Mesenchymal stem cell (in vitro differentiated cells and primary cell): ENCODE measurements around the gene KCNS1.
A peak's percentile ranks its signal among the peaks of the same experiment; 100 is the strongest.

ENCODE experiments used
- DNase-seq: peaks from one replicate; pipeline ENCODE4 v3.0.0-alpha.2; 2013
- H2AFZ ChIP-seq: one replicate; pipeline ENCODE4 v1.6.1; 2013; ENCODE audit warnings: low read depth, mild to moderate bottlenecking, control low read depth, inconsistent platforms, low read length, moderate library complexity
- H2AK5ac ChIP-seq: 2 replicates; pipeline ENCODE4 v1.6.1; 2013; ENCODE audit warnings: low read length, moderate library complexity, mild to moderate bottlenecking, inconsistent platforms; ENCODE audit not compliant: severe bottlenecking
- H2BK120ac ChIP-seq: one replicate; pipeline ENCODE4 v1.6.1; 2013; ENCODE audit warnings: low read depth, mild to moderate bottlenecking, inconsistent platforms, low read length, moderate library complexity
- H2BK12ac ChIP-seq, 2 experiments: one replicate each; pipeline ENCODE4 v1.6.1; 2013; ENCODE audit warnings: inconsistent platforms in 2 of 2, low read length in 2 of 2, mild to moderate bottlenecking in 2 of 2, moderate library complexity in 2 of 2, control low read depth in 1 of 2
- H2BK15ac ChIP-seq: one replicate; pipeline ENCODE4 v1.6.1; 2013; ENCODE audit warnings: mild to moderate bottlenecking, low read depth, inconsistent platforms; ENCODE audit not compliant: poor library complexity, severe bottlenecking
- H2BK5ac ChIP-seq: 2 replicates; pipeline ENCODE4 v1.6.1; 2013; ENCODE audit warnings: low read depth, mild to moderate bottlenecking, low read length, control low read depth, inconsistent platforms; ENCODE audit not compliant: poor library complexity, severe bottlenecking
- H3K14ac ChIP-seq, 2 experiments: one replicate each; pipeline ENCODE4 v1.6.1; 2013; ENCODE audit warnings: inconsistent platforms in 2 of 2, low read length in 2 of 2, control low read depth in 1 of 2, mild to moderate bottlenecking in 1 of 2, moderate library complexity in 1 of 2
- H3K18ac ChIP-seq, 2 experiments: one replicate each; pipeline ENCODE4 v1.6.1; 2013; ENCODE audit warnings: inconsistent platforms in 2 of 2, low read length in 2 of 2, control low read depth in 1 of 2, low read depth in 1 of 2, mild to moderate bottlenecking in 1 of 2
- H3K23ac ChIP-seq, 2 experiments: one replicate each; pipeline ENCODE4 v1.6.1; 2013; ENCODE audit warnings: inconsistent platforms in 2 of 2, low read length in 2 of 2, mild to moderate bottlenecking in 2 of 2, moderate library complexity in 2 of 2, control low read depth in 1 of 2
- H3K27ac ChIP-seq: 2 replicates; pipeline ENCODE4 v1.5.1; 2013; ENCODE audit warnings: mild to moderate bottlenecking, moderate library complexity, low read length, control low read depth, inconsistent platforms; ENCODE audit not compliant: poor library complexity, severe bottlenecking
- H3K27me3 ChIP-seq, 2 experiments: 2 replicates each; pipeline versions ENCODE4 v1.6.1 to v1.7.0; 2013; ENCODE audit warnings: low read length in 2 of 2, mild to moderate bottlenecking in 2 of 2, moderate library complexity in 2 of 2, control low read depth in 1 of 2, inconsistent platforms in 1 of 2; ENCODE audit not compliant: control insufficient read depth in 1 of 2, insufficient read depth in 1 of 2
- H3K36me3 ChIP-seq, 2 experiments: 2 replicates each; pipeline versions ENCODE4 v1.6.1 to v1.7.0; 2013; ENCODE audit warnings: low read length in 2 of 2, control low read depth in 1 of 2, inconsistent platforms in 1 of 2, low read depth in 1 of 2, mild to moderate bottlenecking in 1 of 2; ENCODE audit not compliant: insufficient read depth in 2 of 2, control insufficient read depth in 1 of 2
- H3K4ac ChIP-seq, 2 experiments: one replicate each; pipeline ENCODE4 v1.6.1; 2013; ENCODE audit warnings: inconsistent platforms in 2 of 2, low read length in 2 of 2, mild to moderate bottlenecking in 2 of 2, moderate library complexity in 2 of 2, control low read depth in 1 of 2, low read depth in 1 of 2
- H3K4me1 ChIP-seq: 2 replicates; pipeline ENCODE4 v1.6.1; 2013; ENCODE audit warnings: low read depth, low read length, control low read depth; ENCODE audit not compliant: control insufficient read depth, insufficient read depth
- H3K4me2 ChIP-seq: 2 replicates; pipeline ENCODE4 v1.6.1; 2013; ENCODE audit warnings: low read length, mild to moderate bottlenecking, inconsistent platforms; ENCODE audit not compliant: poor library complexity, severe bottlenecking
- H3K4me3 ChIP-seq, 2 experiments: 2 replicates each; pipeline versions ENCODE4 v1.5.1 to v1.7.0; 2013; ENCODE audit warnings: low read length in 2 of 2, mild to moderate bottlenecking in 2 of 2, control low read depth in 1 of 2, low read depth in 1 of 2; ENCODE audit not compliant: insufficient read depth in 1 of 2
- H3K79me1 ChIP-seq: replicated peaks from 2 replicates; pipeline ENCODE4 v1.6.1; 2013; ENCODE audit warnings: mild to moderate bottlenecking, control low read depth, low read length, inconsistent platforms; ENCODE audit not compliant: poor library complexity, severe bottlenecking
- H3K9ac ChIP-seq: 2 replicates; pipeline ENCODE4 v1.7.0; 2013; ENCODE audit warnings: mild to moderate bottlenecking, low read length, moderate library complexity
- H3K9me3 ChIP-seq: 2 replicates; pipeline ENCODE4 v1.7.0; 2013; ENCODE audit warnings: mild to moderate bottlenecking, low read length; ENCODE audit not compliant: control insufficient read depth
- H4K8ac ChIP-seq: one replicate; pipeline ENCODE4 v1.6.1; 2013; ENCODE audit warnings: inconsistent platforms, mild to moderate bottlenecking, low read length, moderate library complexity
- H4K91ac ChIP-seq: one replicate; pipeline ENCODE4 v1.6.1; 2013; ENCODE audit warnings: mild to moderate bottlenecking, low read length, inconsistent platforms
- WGBS: methylation state at CpG from one replicate; pipeline ENCODE4 v1.1.7; 2013; ENCODE audit warnings: mixed read lengths; 5-methylcytosine and 5-hydroxymethylcytosine counted together

KCNS1 gene

GRCh38 chr20:45082468-45082867 lies 18.5 kb downstream of the KCNS1 start:
- Histone ChIP-seq H3K79me1 (peaks cover 2% of the 10 kb centered on the region), H2BK12ac (no peak overlapping the region), H3K4me1 (no peaks in the 10 kb centered on the region), H3K23ac (no peak overlapping the region), H3K18ac (no peak overlapping the region), H2BK120ac (no peak overlapping the region), H3K14ac (no peak overlapping the region), H4K8ac (no peak overlapping the region), H3K4me2 (no peak overlapping the region), H3K9me3 (no peaks in the 10 kb centered on the region), H3K9ac (no peak overlapping the region), H3K36me3 (peaks cover 0 to 20% of the 10 kb centered on the region in 2 experiments), H4K91ac (no peak overlapping the region), H3K27ac (no peak overlapping the region), H2AK5ac (no peak overlapping the region), H3K4ac (no peak overlapping the region), H2AFZ (no peak overlapping the region), H3K4me3 (no peak overlapping the region), H3K27me3 (no peaks in the 10 kb centered on the region), H2BK15ac (no peak overlapping the region), H2BK5ac (no peak overlapping the region)
- no CpG with 5 or more reads among the region's 3 CpGs for WGBS
- no peak for DNase-seq

GRCh38 chr20:45080867-45081624 lies 19.9 kb downstream of the KCNS1 start:
- H3K4me1 ChIP-seq, result no peaks in the 10 kb centered on the region
- no peak overlapping the region for H2AK5ac ChIP-seq
- peak; percentile 18 for DNase-seq
- H3K27ac ChIP-seq, result no peak overlapping the region
- H2BK15ac ChIP-seq, result no peak overlapping the region
- peaks cover 4% of the 10 kb centered on the region for H3K79me1 ChIP-seq
- H3K18ac ChIP-seq, result no peak overlapping the region
- no peak overlapping the region for H2BK12ac ChIP-seq
- H3K27me3 ChIP-seq, result no peaks in the 10 kb centered on the region
- H3K14ac ChIP-seq, result no peak overlapping the region
- H3K23ac ChIP-seq, result no peak overlapping the region
- H3K4ac ChIP-seq, result no peak overlapping the region
- H2BK5ac ChIP-seq, result no peak overlapping the region
- H2AFZ ChIP-seq, result no peak overlapping the region
- H2BK120ac ChIP-seq, result no peak overlapping the region
- H4K91ac ChIP-seq, result no peak overlapping the region
- H3K9me3 ChIP-seq, result no peaks in the 10 kb centered on the region
- H4K8ac ChIP-seq, result no peak overlapping the region
- no peak overlapping the region for H3K9ac ChIP-seq
- H3K4me2 ChIP-seq, result no peak overlapping the region
- H3K36me3 ChIP-seq, result peaks cover 4 to 31% of the 10 kb centered on the region in 2 experiments
- H3K4me3 ChIP-seq, result no peak overlapping the region
- 97% methylated on average over 2 of the region's 5 CpGs for WGBS

GRCh38 chr20:45077559-45077958 lies 23.4 kb downstream of the KCNS1 start:
- Histone ChIP-seq H3K9me3 (no peaks in the 10 kb centered on the region), H2BK12ac (no peak overlapping the region), H3K36me3 (peaks cover 14 to 50% of the 10 kb centered on the region in 2 experiments), H3K9ac (no peak overlapping the region), H3K4me3 (no peak overlapping the region), H2BK120ac (no peak overlapping the region), H3K23ac (no peak overlapping the region), H2AFZ (no peak overlapping the region), H2BK15ac (no peak overlapping the region), H3K27ac (no peak overlapping the region), H2BK5ac (no peak overlapping the region), H4K91ac (no peak overlapping the region), H3K18ac (no peak overlapping the region), H2AK5ac (no peak overlapping the region), H3K14ac (no peak overlapping the region), H4K8ac (no peak overlapping the region), H3K27me3 (no peaks in the 10 kb centered on the region), H3K79me1 (peaks cover 18% of the 10 kb centered on the region), H3K4me1 (peaks cover 1% of the 10 kb centered on the region), H3K4ac (no peak overlapping the region), H3K4me2 (no peak overlapping the region)
- 92% methylated on average over 3 of the region's 3 CpGs for WGBS
- no peak for DNase-seq

- peaks cover 15 to 41% of the 10 kb centered on the region in 2 experiments for H3K36me3 ChIP-seq
- H3K4me3 ChIP-seq, result no peak overlapping the region
- 97% methylated on average over 3 of the region's 3 CpGs for WGBS
- H3K4me2 ChIP-seq, result no peak overlapping the region
- H3K18ac ChIP-seq, result no peak overlapping the region
- H3K23ac ChIP-seq, result no peak overlapping the region
- no peak overlapping the region for H3K14ac ChIP-seq
- no peak overlapping the region for H3K4ac ChIP-seq
- no peak overlapping the region for H2BK15ac ChIP-seq
- H2BK12ac ChIP-seq, result no peak overlapping the region
- no peak overlapping the region for H2AFZ ChIP-seq
- H4K91ac ChIP-seq, result no peak overlapping the region
- H3K27me3 ChIP-seq, result no peaks in the 10 kb centered on the region
- no peak overlapping the region for H3K9ac ChIP-seq
- H3K9me3 ChIP-seq, result no peaks in the 10 kb centered on the region
- DNase-seq, result no peak
- no peak overlapping the region for H2BK5ac ChIP-seq
- H3K27ac ChIP-seq, result no peak overlapping the region
- peaks cover 1% of the 10 kb centered on the region for H3K4me1 ChIP-seq
- H2AK5ac ChIP-seq, result no peak overlapping the region
- H3K79me1 ChIP-seq, result peaks cover 37% of the 10 kb centered on the region
- no peak overlapping the region for H2BK120ac ChIP-seq
- H4K8ac ChIP-seq, result no peak overlapping the region
Measured at GRCh38 chr20:45073221-45073620, 27.7 kb downstream of the KCNS1 start.
